GM10248 (cell line): ENCODE data around the gene CIAO3.

Experiments
- CTCF ChIA-PET: fragments of 300-600 bp; sonication (Branson Sonifier 250); formaldehyde crosslinking; extraction: SDS; loops from one replicate; lab custom pipeline; 2021; ENCODE audit warnings: antibody characterized with exemption; lab: Yijun Ruan, JAX
- POLR2A ChIA-PET: fragments of 350-650 bp; sonication (Branson Sonifier 250); formaldehyde crosslinking; extraction: SDS; loops from one replicate; lab custom pipeline; 2020; ENCODE audit warnings: antibody characterized with exemption; lab: Yijun Ruan, JAX
- DNase-seq: peaks from one replicate; pipeline ENCODE4 v3.0.0; 2012; ENCODE audit errors: extremely low spot score
- TF ChIP-seq, protein P1 (sequence below): IDR thresholded peaks from 2 replicates; pipeline ENCODE4 v1.5.1; 2012; ENCODE audit warnings: mild to moderate bottlenecking, low read depth; ENCODE audit errors: extremely low read depth, missing control alignments, control extremely low read depth

The CIAO3 gene

DNA sequence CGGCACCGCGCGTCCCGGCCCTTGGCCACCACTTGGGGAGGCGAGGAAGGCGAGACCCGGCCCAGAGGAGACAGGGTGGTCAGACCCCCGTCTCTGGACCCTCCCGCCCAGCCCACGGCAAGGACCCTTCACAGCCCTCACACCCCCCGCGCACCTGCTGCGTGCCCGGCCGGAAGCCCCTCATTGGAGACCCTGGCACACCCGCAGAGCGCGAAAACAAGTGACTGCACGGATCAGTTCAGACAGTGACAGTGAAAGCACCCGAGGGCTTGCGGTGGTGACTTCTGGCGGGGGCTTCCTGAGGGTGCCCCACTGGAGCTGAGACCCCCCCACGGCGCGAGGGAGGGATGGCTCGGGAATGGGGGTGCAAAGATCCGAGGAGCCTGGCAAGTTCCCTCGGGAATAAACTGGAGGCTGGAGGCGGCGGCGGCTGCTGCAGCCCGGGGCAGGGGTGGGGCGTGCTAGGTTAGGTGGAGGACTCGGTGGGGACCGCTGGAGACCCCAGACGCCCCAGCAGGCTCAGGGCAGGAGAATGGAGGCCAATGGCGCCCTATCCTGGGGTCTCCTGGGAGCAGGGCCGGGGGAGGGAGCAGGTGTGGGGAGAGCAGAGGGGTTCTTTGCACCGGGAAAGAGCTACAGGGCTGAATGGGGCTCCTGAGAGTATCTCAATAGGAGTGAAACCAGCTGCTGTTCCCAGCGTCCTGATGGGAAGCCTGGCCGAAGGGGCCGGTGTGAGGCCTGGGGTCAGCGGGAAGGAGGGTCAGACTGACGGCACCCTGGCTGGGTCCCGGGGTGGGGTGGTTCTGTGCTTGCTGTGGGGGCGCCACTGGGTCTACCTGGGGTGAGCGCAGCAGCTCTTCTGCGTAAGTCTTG, 34.4 kb downstream of the CIAO3 start:
- CTCF ChIA-PET = interaction anchor here (1.2 to 1.6 kb wide), 4 partner anchors 10 to 397 kb away, joined by 3 to 9 read pairs (median 5); no protein-coding TSS in a partner anchor
- TF ChIP-seq, protein P1, sequence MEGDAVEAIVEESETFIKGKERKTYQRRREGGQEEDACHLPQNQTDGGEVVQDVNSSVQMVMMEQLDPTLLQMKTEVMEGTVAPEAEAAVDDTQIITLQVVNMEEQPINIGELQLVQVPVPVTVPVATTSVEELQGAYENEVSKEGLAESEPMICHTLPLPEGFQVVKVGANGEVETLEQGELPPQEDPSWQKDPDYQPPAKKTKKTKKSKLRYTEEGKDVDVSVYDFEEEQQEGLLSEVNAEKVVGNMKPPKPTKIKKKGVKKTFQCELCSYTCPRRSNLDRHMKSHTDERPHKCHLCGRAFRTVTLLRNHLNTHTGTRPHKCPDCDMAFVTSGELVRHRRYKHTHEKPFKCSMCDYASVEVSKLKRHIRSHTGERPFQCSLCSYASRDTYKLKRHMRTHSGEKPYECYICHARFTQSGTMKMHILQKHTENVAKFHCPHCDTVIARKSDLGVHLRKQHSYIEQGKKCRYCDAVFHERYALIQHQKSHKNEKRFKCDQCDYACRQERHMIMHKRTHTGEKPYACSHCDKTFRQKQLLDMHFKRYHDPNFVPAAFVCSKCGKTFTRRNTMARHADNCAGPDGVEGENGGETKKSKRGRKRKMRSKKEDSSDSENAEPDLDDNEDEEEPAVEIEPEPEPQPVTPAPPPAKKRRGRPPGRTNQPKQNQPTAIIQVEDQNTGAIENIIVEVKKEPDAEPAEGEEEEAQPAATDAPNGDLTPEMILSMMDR = no peak
- no peak for DNase-seq
- POLR2A ChIA-PET = interaction anchor here (0.5 kb wide), 1 partner anchor 1448 kb away, joined by 3 read pairs; no protein-coding TSS in a partner anchor

DNA sequence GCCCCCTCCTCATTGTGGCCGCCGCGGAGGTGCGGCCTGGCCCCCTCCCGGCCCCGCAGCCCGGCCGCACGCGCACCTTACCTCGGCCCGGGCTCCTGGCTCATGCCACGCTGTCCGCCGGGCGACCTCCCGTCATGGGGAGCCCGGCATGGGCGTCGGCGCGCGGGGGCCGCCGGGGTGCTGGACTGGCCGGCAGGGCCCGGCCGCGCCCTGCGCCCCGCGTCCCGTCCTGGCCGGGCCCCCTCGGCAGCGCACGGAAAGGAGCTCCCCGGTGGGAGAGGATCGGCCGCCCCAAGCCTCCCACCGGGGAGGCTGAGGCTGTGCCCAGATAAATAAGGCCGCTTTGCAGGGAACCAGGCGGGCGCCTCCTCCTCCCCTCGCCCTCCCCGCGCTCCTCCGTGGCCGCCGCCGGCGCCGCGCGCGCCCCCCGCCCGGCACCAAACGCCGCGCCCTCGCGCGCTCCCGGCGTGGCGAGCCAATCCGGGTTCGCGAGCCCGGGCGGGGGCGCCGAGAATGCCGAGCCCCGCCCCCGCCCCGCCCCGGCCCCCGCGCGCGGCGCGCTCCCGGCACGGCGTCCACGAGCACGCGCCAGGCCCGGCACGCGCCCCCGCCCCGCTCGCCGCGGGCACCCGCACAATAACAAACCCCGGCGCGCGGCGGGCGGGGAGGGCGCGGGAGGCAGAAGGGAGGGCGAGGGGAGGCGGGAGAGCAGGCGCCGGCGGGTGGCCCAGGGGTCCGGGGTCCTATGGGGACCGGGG, 35.2 kb downstream of the CIAO3 start, which contains the start of gene FBXL16:
Gene FBXL16, minus strand, starts transcription at position 371 of the 758 bp plus-strand sequence. CDS start 8,396 bp downstream, outside the sequence.
- POLR2A ChIA-PET = interaction anchor here (0.5 kb wide), 1 partner anchor 1449 kb away, joined by 3 read pairs; no protein-coding TSS in a partner anchor
- DNase-seq = no peak
- TF ChIP-seq, protein P1 = no peak
- CTCF ChIA-PET = no interaction called here

DNA sequence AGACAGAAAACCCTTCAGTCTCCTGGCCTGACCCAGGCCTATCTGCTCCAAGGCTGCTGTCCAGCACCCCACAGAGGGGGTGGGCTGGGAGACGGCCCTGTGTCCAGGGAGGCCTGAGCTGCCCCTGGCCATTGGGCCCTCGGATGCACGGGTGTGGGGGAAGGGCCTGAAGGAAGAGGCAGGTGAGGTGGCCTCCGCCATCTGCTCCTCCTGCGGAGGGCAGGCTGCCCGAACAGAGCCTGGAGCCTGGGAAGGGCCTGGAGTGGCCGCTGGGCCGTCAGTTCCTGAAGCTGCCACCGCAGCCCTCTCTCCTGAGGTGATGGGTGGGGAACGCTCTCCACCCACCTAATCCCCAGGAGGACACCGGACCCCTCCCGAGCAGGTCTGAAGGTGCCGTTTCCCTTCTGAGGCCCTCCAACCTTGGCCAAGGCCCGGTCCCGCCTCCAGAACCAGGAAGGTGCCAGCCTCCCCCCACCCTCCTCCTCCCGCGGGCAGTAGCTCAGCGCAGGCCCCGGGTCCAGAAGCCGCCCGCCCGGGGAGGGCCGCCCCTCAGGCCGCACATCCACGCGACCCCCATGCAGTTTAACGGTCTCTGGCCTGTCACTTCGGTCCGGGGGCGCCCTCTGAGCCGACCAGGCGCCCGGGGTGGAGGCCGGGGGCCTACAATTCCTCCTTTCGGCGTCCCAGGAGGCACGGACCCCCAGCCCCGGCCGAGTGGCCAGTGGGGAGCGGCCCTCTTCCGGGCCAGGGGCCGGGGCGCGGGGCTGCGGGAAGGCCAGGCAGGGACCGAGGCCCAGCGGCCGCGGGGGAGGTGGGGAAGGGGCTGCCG, 36.0 kb downstream of the CIAO3 start:
- no peak for DNase-seq
- CTCF ChIA-PET = interaction anchor here (0.8 to 3.8 kb wide), 3 partner anchors 8 to 15 kb away, joined by 3 to 13 read pairs (median 3); no protein-coding TSS in a partner anchor
- TF ChIP-seq, protein P1 = no peak
- POLR2A ChIA-PET = no interaction called here

DNA sequence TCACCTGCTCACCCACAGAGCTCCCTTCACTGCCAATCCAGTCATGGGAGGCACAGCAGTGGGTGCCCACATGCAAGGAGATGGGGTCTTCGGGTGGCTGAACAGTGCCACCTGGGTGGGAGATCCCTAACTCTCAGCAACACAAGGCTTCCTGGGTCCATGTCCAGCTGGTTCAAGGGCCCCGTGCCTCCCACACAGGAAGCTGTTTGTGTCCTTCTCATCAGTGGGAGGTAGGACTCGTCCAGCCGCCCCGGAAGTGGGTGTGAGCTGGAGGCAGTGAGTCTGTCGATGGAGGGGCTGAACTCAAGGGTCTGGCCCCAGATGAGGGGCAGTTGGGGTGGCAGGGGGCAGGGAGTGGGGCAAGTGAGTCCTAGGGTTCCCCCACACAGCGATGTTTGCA, 36.8 kb downstream of the CIAO3 start:
- POLR2A ChIA-PET = no interaction called here
- DNase-seq = no peak
- CTCF ChIA-PET = interaction anchor here (0.8 to 3.8 kb wide), 3 partner anchors 8 to 16 kb away, joined by 3 to 13 read pairs (median 3); no protein-coding TSS in a partner anchor
- TF ChIP-seq, protein P1 = no peak

DNA sequence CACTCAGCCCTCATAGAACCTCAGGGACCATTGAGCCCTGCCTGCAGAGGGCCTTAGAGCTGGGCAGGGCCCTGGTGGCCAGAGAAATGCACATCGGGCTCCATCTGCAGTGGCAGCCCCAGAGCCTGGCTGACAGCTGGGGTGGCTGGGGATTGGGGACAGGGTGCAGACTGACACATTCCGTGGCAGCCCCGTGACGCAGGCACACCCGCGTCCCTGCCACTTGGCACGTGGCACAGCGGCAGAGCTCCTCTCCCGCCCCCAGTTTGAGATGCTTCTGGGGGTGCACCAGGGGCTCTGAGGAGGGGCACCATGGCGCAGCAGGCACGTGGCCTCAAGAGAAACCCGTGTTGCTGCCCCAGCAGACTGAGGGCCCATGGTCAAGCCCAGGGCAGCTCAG, 37.4 kb downstream of the CIAO3 start:
- ChIA-PET POLR2A (no interaction called here), CTCF (interaction anchor here (1.0 to 3.8 kb wide), 3 partner anchors 9 to 82 kb away, joined by 3 to 13 read pairs (median 7); no protein-coding TSS in a partner anchor)
- no peak for DNase-seq
- TF ChIP-seq, protein P1 = no peak

DNA sequence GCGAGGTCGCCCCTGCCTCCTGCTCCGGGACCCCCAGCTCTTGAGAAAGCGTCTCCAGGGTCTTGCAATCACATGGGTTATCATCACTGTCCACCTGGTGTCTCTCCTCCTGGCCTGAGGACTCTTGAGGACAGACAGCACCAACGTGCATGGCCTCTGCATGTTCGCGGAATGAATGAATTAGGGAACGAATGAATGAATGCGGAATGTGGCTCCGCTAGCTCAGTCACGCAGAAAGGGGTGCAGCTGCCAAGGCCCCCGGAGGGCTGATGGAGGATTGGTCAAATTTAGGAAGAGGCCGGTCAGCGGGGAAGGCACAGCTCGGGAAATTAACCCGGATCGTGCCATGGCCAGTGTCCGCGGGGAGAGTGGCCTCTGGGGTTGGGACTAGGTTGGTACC, 38.5 kb downstream of the CIAO3 start:
- TF ChIP-seq, protein P1 = no peak
- DNase-seq = no peak
- CTCF ChIA-PET = interaction anchor here (2.7 to 3.8 kb wide), 2 partner anchors 10 to 83 kb away, joined by 7 to 13 read pairs; no protein-coding TSS in a partner anchor
- POLR2A ChIA-PET = no interaction called here
